Skeletal muscle satellite cell (primary cell): ENCODE results near the gene CRYM.

Experiments used
- H3K27me3 ChIP-seq: 2 replicates; pipeline ENCODE4 v1.7.0; 2013; ENCODE audit warnings: low read length; ENCODE audit not compliant: control insufficient read depth, insufficient read depth
- H3K36me3 ChIP-seq: 2 replicates; pipeline ENCODE4 v1.7.0; 2013; ENCODE audit warnings: mild to moderate bottlenecking, control low read depth, low read length; ENCODE audit not compliant: insufficient read depth
- H3K4me1 ChIP-seq: 2 replicates; pipeline ENCODE4 v1.7.0; 2013; ENCODE audit warnings: low read length; ENCODE audit not compliant: control insufficient read depth, insufficient read depth
- H3K4me2 ChIP-seq: 2 replicates; pipeline ENCODE4 v1.7.0; 2013; ENCODE audit warnings: mild to moderate bottlenecking, low read length
- H3K4me3 ChIP-seq: 2 replicates; pipeline ENCODE4 v1.7.0; 2013; ENCODE audit warnings: low read length
- H3K9ac ChIP-seq: 2 replicates; pipeline ENCODE4 v1.7.0; 2013; ENCODE audit warnings: mild to moderate bottlenecking, low read depth, low read length, moderate library complexity
- H3K9me3 ChIP-seq: replicated peaks from 2 replicates; pipeline ENCODE4 v1.7.0; 2013; ENCODE audit warnings: mild to moderate bottlenecking, control low read depth, low read length

Gene CRYM

GRCh38 chr16:21218153-21218552, 59.9 kb downstream of the CRYM start:
- Histone ChIP-seq H3K9ac (no peak overlapping the region), H3K4me2 (no peak overlapping the region), H3K27me3 (peaks cover 27% of the 10 kb centered on the region), H3K4me1 (no peaks in the 10 kb centered on the region), H3K4me3 (no peak overlapping the region), H3K36me3 (no peaks in the 10 kb centered on the region), H3K9me3 (no peaks in the 10 kb centered on the region)

DNA sequence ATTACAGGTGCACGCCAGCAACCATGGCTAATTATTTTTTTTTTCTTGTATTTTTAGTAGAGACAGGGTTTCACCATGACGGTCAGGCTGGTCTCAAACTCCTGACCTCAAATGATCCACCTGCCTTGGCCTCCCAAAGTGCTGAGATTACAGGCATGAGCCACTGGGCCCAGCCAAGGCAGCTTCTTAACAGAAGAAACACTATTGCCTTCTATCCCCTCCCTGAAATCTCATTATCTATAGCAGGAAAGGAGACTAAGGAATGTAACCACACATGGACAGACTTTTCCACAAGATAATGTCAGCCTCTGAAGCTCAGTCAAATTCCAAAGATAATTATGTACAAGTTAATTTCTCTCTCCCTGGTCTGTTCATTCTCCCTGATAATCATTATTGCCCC, 61.0 kb downstream of the CRYM start:
- Histone ChIP-seq H3K27me3 (peaks cover 20% of the 10 kb centered on the region), H3K4me2 (no peak overlapping the region), H3K9me3 (no peaks in the 10 kb centered on the region), H3K9ac (no peak overlapping the region), H3K4me3 (no peak overlapping the region), H3K4me1 (no peaks in the 10 kb centered on the region), H3K36me3 (no peaks in the 10 kb centered on the region)

GRCh38 chr16:21214086-21214485, 64.0 kb downstream of the CRYM start:
- Histone ChIP-seq H3K4me2 (no peak overlapping the region), H3K27me3 (peaks cover 29% of the 10 kb centered on the region), H3K36me3 (no peaks in the 10 kb centered on the region), H3K9ac (no peak overlapping the region), H3K4me3 (no peak overlapping the region), H3K4me1 (no peaks in the 10 kb centered on the region), H3K9me3 (no peaks in the 10 kb centered on the region)

DNA sequence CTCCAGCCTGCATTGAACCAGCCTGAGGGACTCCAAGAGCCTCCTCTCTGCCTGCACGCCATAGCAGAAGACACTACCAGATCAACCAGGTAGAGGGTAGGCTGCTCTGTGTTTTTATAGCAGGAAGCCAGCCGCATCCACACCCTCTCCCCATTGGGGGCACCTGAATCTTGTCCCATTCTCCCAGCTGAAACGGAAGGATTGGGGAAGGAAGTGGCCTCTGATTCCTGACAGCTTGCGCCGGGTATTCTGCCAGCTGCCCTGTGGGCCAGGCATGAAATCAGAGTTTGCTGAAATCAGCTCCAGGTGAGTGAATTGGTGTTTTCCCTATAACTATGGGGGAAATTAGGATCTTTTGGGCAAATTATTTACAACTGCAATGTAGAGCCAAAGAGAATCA, 66.6 kb downstream of the CRYM start, which contains the start of gene ZP2:
TSS of gene ZP2 (minus strand) at position 89 of the 400 bp plus-strand sequence. CDS start at position 62, 27 bp downstream.
- Histone ChIP-seq H3K9me3 (no peaks in the 10 kb centered on the region), H3K4me2 (no peak within 1 kb of the TSS), H3K27me3 (peaks cover 48% of the 10 kb centered on the region), H3K36me3 (no peaks in the 10 kb centered on the region), H3K4me1 (no peaks in the 10 kb centered on the region), H3K9ac (no peak within 1 kb of the TSS), H3K4me3 (no peak within 1 kb of the TSS)
